ENCODE measurements around the gene EYA2. TPM values are rescaled to one million over a fixed set of nuclear protein-coding genes. Genes with fewer than 3 reads are reported as not detected.

The EYA2 gene
- total and polyA plus RNA-seq, 2 of the 4 experiments (the other 2 are of a cell fraction) = 2.3 to 5.4 TPM

DNA sequence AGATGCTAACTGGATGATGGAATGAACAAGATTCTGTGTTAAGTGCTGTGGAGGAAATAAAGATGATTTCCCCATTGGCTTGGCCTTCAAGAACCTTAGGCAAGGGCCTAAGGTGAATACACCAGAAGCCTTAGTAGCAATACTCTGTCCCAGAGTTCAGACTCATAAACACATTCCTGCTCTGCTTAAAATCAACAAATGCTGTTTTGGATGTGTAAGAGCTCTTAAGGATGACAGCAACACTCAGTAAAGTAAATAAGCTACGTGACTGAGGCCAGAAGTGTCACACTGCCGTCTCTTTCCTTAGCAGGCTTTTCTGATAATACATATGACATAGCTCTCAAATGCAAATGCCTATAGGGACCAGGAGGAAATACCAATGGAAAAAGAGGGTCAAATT lies 90.6 kb downstream of the EYA2 start:
- H2BK20ac ChIP-seq (ENCODE audit: low read depth, low read length) = no peak overlapping the region
- H3K4me3 ChIP-seq (ENCODE audit: insufficient read depth, low read depth, low read length) = no peak overlapping the region
- H3K4me1 ChIP-seq (ENCODE audit: control insufficient read depth, insufficient read depth, low read length) = peaks cover 2% of the 10 kb centered on the region
- H4K5ac ChIP-seq (ENCODE audit: low read depth, low read length) = no peak overlapping the region
- no peaks in the 10 kb centered on the region for H3K79me1 ChIP-seq (ENCODE audit: low read depth in 1 of 2, low read length in 2 of 2)
- no peak overlapping the region for H3K56ac ChIP-seq (ENCODE audit: extremely low read depth, insufficient read depth, low read length)
- DNase-seq (peak; percentile 9), ATAC-seq (ENCODE audit: low read depth) (peak; percentile 63)
- TF ChIP-seq MXI1 (IDR thresholded peaks at IDR 0.05; ENCODE audit: borderline replicate concordance, low read depth, low read length) = no peak
- TF ChIP-seq NFE2L2 (IDR thresholded peaks at IDR 0.05; ENCODE audit: low read depth, low read length) = no peak
- TF ChIP-seq MAFK (IDR thresholded peaks at IDR 0.05; ENCODE audit: low read depth, low read length) = no peak
- TF ChIP-seq BHLHE40 (IDR thresholded peaks at IDR 0.05; ENCODE audit: low read depth, low read length) = no peak
- no peak for TF ChIP-seq SMC3 (IDR thresholded peaks at IDR 0.05; ENCODE audit: low read depth, low read length)
- no peak for TF ChIP-seq MAZ (IDR thresholded peaks at IDR 0.05; ENCODE audit: borderline replicate concordance, low read depth, low read length)
- TF ChIP-seq, protein P1, sequence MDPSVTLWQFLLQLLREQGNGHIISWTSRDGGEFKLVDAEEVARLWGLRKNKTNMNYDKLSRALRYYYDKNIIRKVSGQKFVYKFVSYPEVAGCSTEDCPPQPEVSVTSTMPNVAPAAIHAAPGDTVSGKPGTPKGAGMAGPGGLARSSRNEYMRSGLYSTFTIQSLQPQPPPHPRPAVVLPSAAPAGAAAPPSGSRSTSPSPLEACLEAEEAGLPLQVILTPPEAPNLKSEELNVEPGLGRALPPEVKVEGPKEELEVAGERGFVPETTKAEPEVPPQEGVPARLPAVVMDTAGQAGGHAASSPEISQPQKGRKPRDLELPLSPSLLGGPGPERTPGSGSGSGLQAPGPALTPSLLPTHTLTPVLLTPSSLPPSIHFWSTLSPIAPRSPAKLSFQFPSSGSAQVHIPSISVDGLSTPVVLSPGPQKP (IDR thresholded peaks at IDR 0.05; ENCODE audit: borderline replicate concordance, low read depth, low read length) = no peak
- in situ Hi-C loops (cut with MboI; ENCODE audit: low sequenced_read_pairs) = no loop called here
- H4K20me1 ChIP-seq (ENCODE audit: insufficient read depth, low read length) = 0 out of 2 replicates have a peak, but pooled peaks cover 3% of the 10 kb centered on the region
- no peak overlapping the region for H4K91ac ChIP-seq (ENCODE audit: insufficient read depth, low read depth, low read length)
- no peak overlapping the region for H3K4me2 ChIP-seq (ENCODE audit: low read depth, low read length)
- no peaks in the 10 kb centered on the region; the same call in 1 of the 2 replicates for H3K9me3 ChIP-seq (ENCODE audit: control insufficient read depth, insufficient read depth, low read length)
- no peaks in the 10 kb centered on the region for H3K36me3 ChIP-seq (ENCODE audit: control insufficient read depth, insufficient read depth, low read length)
- no peak overlapping the region for H2BK120ac ChIP-seq (ENCODE audit: low read depth, low read length)
- H2AFZ ChIP-seq (replicated peaks; ENCODE audit: low read length, poor library complexity) = no peak overlapping the region
- H4K8ac ChIP-seq (ENCODE audit: low read depth in 2 of 2, low read length in 2 of 2) = no peak overlapping the region
- no peak overlapping the region for H3K4ac ChIP-seq (ENCODE audit: low read depth, low read length)
- no peak overlapping the region for H3K27ac ChIP-seq (ENCODE audit: insufficient read depth, low read length)
- no TSS peak for BruUV-seq (replicated peaks)
- intact Hi-C loops (cut with micrococcal nuclease) = no loop called here
- H3K27me3 ChIP-seq (ENCODE audit: control insufficient read depth, insufficient read depth, low read length) = no peaks in the 10 kb centered on the region
- no peak overlapping the region for H3K23ac ChIP-seq (ENCODE audit: low read depth, low read length)
- H2BK5ac ChIP-seq (ENCODE audit: low read depth, low read length, poor library complexity, severe bottlenecking) = peak overlapping the region; percentile 57
- ChIA-PET CTCF (interaction anchor here (0.7 kb wide), 1 partner anchor 12 kb away, joined by 3 read pairs; no protein-coding TSS in a partner anchor), POLR2A (ENCODE audit: unreplicated experiment) (no interaction called here)
- H2AK9ac ChIP-seq (replicated peaks; ENCODE audit: low read depth, low read length, poor library complexity) = no peak overlapping the region
- no peak overlapping the region for H2AK5ac ChIP-seq (ENCODE audit: low read depth, low read length)
- dilution Hi-C loops (cut with HindIII; ENCODE audit: low sequenced_read_pairs, unreplicated experiment) = no loop called here
- H3K18ac ChIP-seq (ENCODE audit: low read depth, low read length) = no peak overlapping the region
- H3K14ac ChIP-seq (replicated peaks; ENCODE audit: low read depth, low read length) = no peak overlapping the region
- WGBS, 2 experiments (ENCODE audit: extremely low coverage in 2 of 2, insufficient read length in 1 of 2) = no CpG with 5 or more reads among the region's 2 CpGs
- H3K9ac ChIP-seq (ENCODE audit: low read depth, low read length) = no peak overlapping the region
- H2BK15ac ChIP-seq (ENCODE audit: low read depth, low read length) = no peak overlapping the region
- no peaks in the 10 kb centered on the region for H3K9me1 ChIP-seq (ENCODE audit: insufficient read depth, low read length)

Data from IMR-90 (cell line).